OCI-LY7 (cell line): ENCODE results near the gene SPC25. TPM values are rescaled to one million over a fixed set of nuclear protein-coding genes. Genes with fewer than 3 reads are reported as not detected.

Experiments
- BruUV-seq: library from RNA; stranded (reverse); fragments of 400-500 nt; replicated peaks from 2 replicates; lab custom pipeline; 2021; lab: Mats Ljungman, UMichigan
- CTCF ChIA-PET: fragments of 300-600 bp; sonication (Branson Sonifier 250); formaldehyde crosslinking; loops from one replicate; lab custom pipeline; 2022; ENCODE audit warnings: antibody characterized with exemption; ENCODE audit not compliant: unreplicated experiment; lab: Charles Lee
- POLR2A ChIA-PET: fragments of 300-600 bp; sonication (Branson Sonifier 250); formaldehyde crosslinking; loops from one replicate; lab custom pipeline; 2022; ENCODE audit warnings: antibody characterized with exemption; lab: Charles Lee
- DNase-seq: peaks from one replicate; pipeline ENCODE4 v3.0.0-alpha.2; 2015; ENCODE audit warnings: low spot score
- H2AFZ ChIP-seq: fragments of 200-600 bp; sonication (generic), shearing (Covaris generic); 2 replicates; pipeline ENCODE4 v1.6.1; 2014; ENCODE audit warnings: mild to moderate bottlenecking, antibody characterized with exemption, low read length, moderate library complexity
- H3K27ac ChIP-seq: fragments of 200-600 bp; sonication (generic); 2 replicates; pipeline ENCODE4 v1.5.1; 2014; ENCODE audit warnings: mixed run types, low read depth, mild to moderate bottlenecking, moderate library complexity, low read length, inconsistent platforms; ENCODE audit not compliant: poor library complexity, severe bottlenecking
- H3K36me3 ChIP-seq: fragments of 200-600 bp; sonication (generic); 2 replicates; pipeline ENCODE4 v1.6.1; 2014; ENCODE audit warnings: mild to moderate bottlenecking, antibody characterized with exemption, low read length, moderate library complexity, mixed read lengths; ENCODE audit not compliant: insufficient read depth
- H3K4me1 ChIP-seq: fragments of 200-600 bp; sonication (generic); 2 replicates; pipeline ENCODE4 v1.5.1; 2014; ENCODE audit warnings: mild to moderate bottlenecking, low read length; ENCODE audit not compliant: insufficient read depth, poor library complexity, severe bottlenecking
- H3K4me2 ChIP-seq: fragments of 200-600 bp; sonication (generic); 2 replicates; pipeline ENCODE4 v1.6.1; 2014; ENCODE audit warnings: mild to moderate bottlenecking, low read length
- H3K4me3 ChIP-seq: fragments of 200-600 bp; sonication (generic); 2 replicates; pipeline ENCODE4 v1.5.1; 2014; ENCODE audit warnings: mild to moderate bottlenecking, low read depth, low read length; ENCODE audit not compliant: poor library complexity, severe bottlenecking
- H3K79me2 ChIP-seq: fragments of 200-600 bp; sonication (generic); 2 replicates; pipeline ENCODE4 v1.6.1; 2016; ENCODE audit warnings: low read depth, mild to moderate bottlenecking, low read length, moderate library complexity, mixed read lengths; ENCODE audit not compliant: insufficient read depth
- H3K9me2 ChIP-seq: fragments of 200-600 bp; sonication (generic); 2 replicates; pipeline ENCODE4 v1.6.1; 2016; ENCODE audit warnings: mild to moderate bottlenecking, low read length, mixed read lengths; ENCODE audit not compliant: insufficient read depth
- H3K9me3 ChIP-seq: fragments of 200-600 bp; sonication (generic); 2 replicates; pipeline ENCODE4 v1.6.1; 2014; ENCODE audit warnings: mild to moderate bottlenecking, mixed run types, low read length, mixed read lengths
- H4K20me1 ChIP-seq: fragments of 200-600 bp; sonication (generic); 2 replicates; pipeline ENCODE4 v1.6.1; 2014; ENCODE audit warnings: mild to moderate bottlenecking, antibody characterized with exemption, low read length, moderate library complexity, mixed read lengths; ENCODE audit not compliant: insufficient read depth
- EZH2phosphoT487 ChIP-seq: fragments of 200-600 bp; sonication (generic); IDR thresholded peaks from 2 replicates; pipeline ENCODE4 v1.6.1; 2018; ENCODE audit warnings: low read depth, borderline replicate concordance, mild to moderate bottlenecking, mixed run types, antibody characterized with exemption, low read length, moderate library complexity, mixed read lengths
- intact Hi-C: fragments of 100-400 bp; cut with micrococcal nuclease; formaldehyde crosslinking; loops from one replicate; pipeline ENCODE4 v1.10.0; 2022; ENCODE audit not compliant: unreplicated experiment
- total RNA-seq, 2 experiments: library from RNA; depleted of rRNA in 1 of 2; stranded (reverse); fragments of >200 nt in 1 of 2; shearing (Covaris generic) in 1 of 2; gene quantifications; 2 replicates each; pipeline ENCODE4 v1.2.3, GENCODE V29; 2014 to 2022
- TF ChIP-seq, protein P1 (sequence below): fragments of 200-600 bp; sonication (generic); conservative IDR thresholded peaks from 2 replicates; pipeline ENCODE4 v1.5.1; 2014; ENCODE audit warnings: mild to moderate bottlenecking, antibody characterized with exemption, low read length, moderate library complexity, mixed read lengths

Gene SPC25
- total RNA-seq, 2 experiments from 2014 or later: 29.3 to 53.1 TPM

DNA sequence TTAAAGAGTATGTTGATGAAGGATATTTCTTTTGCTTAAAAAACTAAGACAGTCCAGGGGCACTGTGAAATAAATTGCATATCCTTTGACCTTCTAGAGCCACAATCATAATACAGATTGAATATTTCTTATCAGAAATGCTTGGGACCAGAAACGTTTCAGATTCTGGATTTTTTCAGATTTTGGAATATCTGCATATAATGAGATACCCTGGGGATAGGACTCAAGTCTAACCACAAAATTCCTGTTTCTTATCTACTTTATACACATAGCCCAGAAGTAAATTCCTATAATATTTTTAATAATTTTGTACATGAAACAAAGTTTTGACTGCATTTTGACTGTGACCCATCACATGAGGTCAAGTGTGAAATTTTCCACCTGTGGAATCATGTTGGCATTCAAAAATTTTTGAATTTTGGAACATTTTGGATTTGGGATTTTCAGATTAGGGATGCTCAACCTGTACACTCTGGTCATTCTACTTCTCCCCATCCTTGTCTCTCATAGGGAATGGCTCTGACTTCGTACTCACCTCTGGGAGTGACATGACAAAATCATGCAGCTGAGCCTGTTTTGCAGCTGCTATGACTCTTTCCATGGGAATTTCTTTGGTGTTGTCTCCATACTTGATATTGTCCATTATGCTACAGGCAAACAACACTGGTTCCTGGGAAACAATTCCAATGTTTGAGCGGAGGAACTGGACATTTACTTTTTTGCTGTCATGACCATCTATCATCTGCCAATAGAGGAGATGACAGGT is 36.6 kb upstream of the SPC25 start:
- Histone ChIP-seq H3K4me2 (no peak overlapping the region), H3K36me3 (no peaks in the 10 kb centered on the region), H4K20me1 (no peaks in the 10 kb centered on the region), H3K79me2 (no peaks in the 10 kb centered on the region), H3K4me3 (no peak overlapping the region), H3K27ac (no peak overlapping the region), H3K4me1 (peaks cover 7% of the 10 kb centered on the region), H3K9me2 (no peaks in the 10 kb centered on the region), H2AFZ (no peak overlapping the region), H3K9me3 (no peaks in the 10 kb centered on the region)
- no TSS peak for BruUV-seq
- no peak for DNase-seq
- intact Hi-C loops: no loop called here
- CTCF ChIA-PET: no interaction called here
- POLR2A ChIA-PET: no interaction called here
- TF ChIP-seq, protein P1, sequence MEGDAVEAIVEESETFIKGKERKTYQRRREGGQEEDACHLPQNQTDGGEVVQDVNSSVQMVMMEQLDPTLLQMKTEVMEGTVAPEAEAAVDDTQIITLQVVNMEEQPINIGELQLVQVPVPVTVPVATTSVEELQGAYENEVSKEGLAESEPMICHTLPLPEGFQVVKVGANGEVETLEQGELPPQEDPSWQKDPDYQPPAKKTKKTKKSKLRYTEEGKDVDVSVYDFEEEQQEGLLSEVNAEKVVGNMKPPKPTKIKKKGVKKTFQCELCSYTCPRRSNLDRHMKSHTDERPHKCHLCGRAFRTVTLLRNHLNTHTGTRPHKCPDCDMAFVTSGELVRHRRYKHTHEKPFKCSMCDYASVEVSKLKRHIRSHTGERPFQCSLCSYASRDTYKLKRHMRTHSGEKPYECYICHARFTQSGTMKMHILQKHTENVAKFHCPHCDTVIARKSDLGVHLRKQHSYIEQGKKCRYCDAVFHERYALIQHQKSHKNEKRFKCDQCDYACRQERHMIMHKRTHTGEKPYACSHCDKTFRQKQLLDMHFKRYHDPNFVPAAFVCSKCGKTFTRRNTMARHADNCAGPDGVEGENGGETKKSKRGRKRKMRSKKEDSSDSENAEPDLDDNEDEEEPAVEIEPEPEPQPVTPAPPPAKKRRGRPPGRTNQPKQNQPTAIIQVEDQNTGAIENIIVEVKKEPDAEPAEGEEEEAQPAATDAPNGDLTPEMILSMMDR: no peak
- TF ChIP-seq EZH2phosphoT487: no peak

DNA sequence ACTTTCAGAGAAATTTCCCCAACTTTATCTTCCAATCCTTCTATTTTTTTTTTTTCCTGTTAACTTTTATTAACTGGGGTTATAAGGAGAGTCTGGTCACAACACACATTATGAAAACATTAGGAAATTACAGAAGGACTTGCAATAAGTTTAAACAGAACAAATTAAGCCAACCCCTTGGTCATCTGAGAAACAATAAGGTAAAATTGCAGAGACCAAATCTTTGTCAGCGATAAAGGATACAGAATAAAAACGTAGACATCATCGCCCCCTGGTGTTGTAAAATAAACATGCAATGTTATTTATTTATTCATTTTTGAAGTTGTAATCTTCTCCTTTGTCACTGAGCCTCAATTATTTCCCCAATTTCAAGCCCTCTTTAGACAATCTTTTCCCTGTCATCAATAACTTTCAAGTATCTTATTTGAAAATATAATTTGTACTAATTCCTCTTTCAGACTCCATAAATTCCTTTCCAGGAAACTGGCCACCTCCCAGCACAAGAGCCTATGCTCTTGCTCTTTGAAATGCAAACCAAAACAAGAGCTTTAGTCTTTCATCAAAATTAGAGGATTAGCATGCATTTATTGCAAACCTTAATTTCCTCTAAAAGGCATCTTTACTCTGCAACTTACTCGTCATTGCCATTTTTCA is 30.4 kb upstream of the SPC25 start:
- Histone ChIP-seq H3K9me3 (no peaks in the 10 kb centered on the region), H3K4me3 (no peak overlapping the region), H4K20me1 (no peaks in the 10 kb centered on the region), H2AFZ (no peak overlapping the region), H3K79me2 (no peaks in the 10 kb centered on the region), H3K9me2 (no peaks in the 10 kb centered on the region), H3K27ac (no peak overlapping the region), H3K4me2 (no peak overlapping the region), H3K4me1 (no peaks in the 10 kb centered on the region), H3K36me3 (no peaks in the 10 kb centered on the region)
- ChIA-PET CTCF (no interaction called here), POLR2A (interaction anchor here (0.6 to 0.7 kb wide), 2 partner anchors 153 to 205 kb away, joined by 3 read pairs; no protein-coding TSS in a partner anchor)
- intact Hi-C loops: loop anchor here (1.0 kb wide), 1 partner anchor 147 kb away; no protein-coding TSS in a partner anchor
- DNase-seq: peak; percentile 49
- BruUV-seq: no TSS peak
- TF ChIP-seq EZH2phosphoT487: no peak
- TF ChIP-seq, protein P1: peak; percentile 88

DNA sequence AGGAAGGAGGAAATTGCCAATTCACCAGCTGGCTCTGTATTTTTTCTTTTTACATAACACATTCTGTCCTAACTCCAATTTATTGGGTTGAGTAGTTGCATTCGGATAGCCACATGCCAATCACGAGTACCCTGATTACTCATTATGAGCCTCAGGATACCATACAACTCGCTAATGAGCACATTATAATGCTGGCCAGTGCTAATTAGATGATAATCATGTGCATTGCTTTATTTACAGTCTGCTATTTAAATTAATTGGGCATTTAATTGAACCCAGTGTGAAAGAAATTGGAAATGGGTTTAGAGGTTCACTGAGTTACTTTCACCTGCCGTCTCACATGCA is 26.1 kb upstream of the SPC25 start:
- Histone ChIP-seq H3K36me3 (no peaks in the 10 kb centered on the region), H3K9me2 (no peaks in the 10 kb centered on the region), H2AFZ (no peak overlapping the region), H3K79me2 (no peaks in the 10 kb centered on the region), H3K4me3 (no peak overlapping the region), H3K27ac (no peak overlapping the region), H3K9me3 (no peaks in the 10 kb centered on the region), H4K20me1 (no peaks in the 10 kb centered on the region), H3K4me1 (no peaks in the 10 kb centered on the region), H3K4me2 (no peak overlapping the region)
- TF ChIP-seq, protein P1: no peak
- no peak for TF ChIP-seq EZH2phosphoT487
- intact Hi-C loops: loop anchor here (5.0 kb wide), 1 partner anchor 569 kb away; no protein-coding TSS in a partner anchor
- BruUV-seq: no TSS peak
- ChIA-PET POLR2A (no interaction called here), CTCF (no interaction called here)
- DNase-seq: no peak
